CD14-positive monocyte (primary cell): ENCODE results near the gene SEC16A. TPM values are rescaled to one million over a fixed set of nuclear protein-coding genes. Genes with fewer than 3 reads are reported as not detected.

Experiments used
- DNase-seq, 3 donors: peaks; one replicate each; pipeline ENCODE4 v3.0.0-alpha.2; 2011 to 2022
- H2AFZ ChIP-seq: 2 replicates; pipeline ENCODE4 v1.6.0; 2012; ENCODE audit warnings: mild to moderate bottlenecking, low read depth, low read length, inconsistent platforms; ENCODE audit not compliant: insufficient read depth, poor library complexity, severe bottlenecking
- H3K27ac ChIP-seq, 2 donors: 1 replicate in 1 of 2; 2 replicates in 1 of 2; pipeline ENCODE4 v1.5.1; 2012 to 2013; ENCODE audit warnings: low read length in 2 of 2, control low read depth in 1 of 2, inconsistent platforms in 1 of 2, low read depth in 1 of 2, mild to moderate bottlenecking in 1 of 2
- H3K27me3 ChIP-seq, 2 donors: one replicate each; pipeline versions ENCODE4 v1.6.0 to v1.6.1; 2011 to 2013; ENCODE audit warnings: low read length in 2 of 2; ENCODE audit not compliant: control insufficient read depth in 2 of 2, insufficient read depth in 2 of 2
- H3K36me3 ChIP-seq, 2 donors: replicated peaks in 1 of 2; 1 replicate in 1 of 2; 2 replicates in 1 of 2; pipeline versions ENCODE4 v1.5.1 to v1.6.1; 2012 to 2013; ENCODE audit warnings: low read length in 2 of 2, control low read depth in 1 of 2, inconsistent platforms in 1 of 2, mild to moderate bottlenecking in 1 of 2; ENCODE audit not compliant: insufficient read depth in 2 of 2, control insufficient read depth in 1 of 2
- H3K4me1 ChIP-seq, 2 donors: 1 replicate in 1 of 2; 2 replicates in 1 of 2; pipeline versions ENCODE4 v1.5.1 to v1.6.1; 2012 to 2013; ENCODE audit warnings: low read length in 2 of 2, control low read depth in 1 of 2, inconsistent platforms in 1 of 2, mild to moderate bottlenecking in 1 of 2, moderate library complexity in 1 of 2; ENCODE audit not compliant: insufficient read depth in 2 of 2, control insufficient read depth in 1 of 2
- H3K4me2 ChIP-seq: replicated peaks from 2 replicates; pipeline ENCODE3; 2012; ENCODE audit warnings: low read length, moderate library complexity, mild to moderate bottlenecking; ENCODE audit not compliant: poor library complexity, severe bottlenecking; ENCODE audit errors: extremely low read depth
- H3K4me3 ChIP-seq, 3 experiments: fragments of 200-600 bp in 1 of 3; sonication (generic) in 1 of 3; replicated peaks in 1 of 3; 1 replicate in 2 of 3; 2 replicates in 1 of 3; pipeline ENCODE4 v1.5.1; 2011 to 2013; ENCODE audit warnings: low read length in 3 of 3, mild to moderate bottlenecking in 3 of 3, control low read depth in 2 of 3, low read depth in 2 of 3, inconsistent platforms in 1 of 3, moderate library complexity in 1 of 3
- H3K79me2 ChIP-seq: 2 replicates; pipeline ENCODE4 v1.6.0; 2012; ENCODE audit warnings: mild to moderate bottlenecking, control low read depth, inconsistent platforms, low read length, moderate library complexity; ENCODE audit not compliant: insufficient read depth
- H3K9ac ChIP-seq: 2 replicates; pipeline ENCODE4 v1.6.0; 2017; ENCODE audit warnings: low read length, mild to moderate bottlenecking; ENCODE audit not compliant: insufficient read depth, poor library complexity, severe bottlenecking
- H3K9me3 ChIP-seq, 2 donors: replicated peaks in 1 of 2; 1 replicate in 1 of 2; 2 replicates in 1 of 2; pipeline versions ENCODE4 v1.5.1 to v1.6.1; 2012 to 2013; ENCODE audit warnings: low read length in 2 of 2, control low read depth in 1 of 2; ENCODE audit not compliant: control insufficient read depth in 1 of 2, insufficient read depth in 1 of 2
- H4K20me1 ChIP-seq: 2 replicates; pipeline ENCODE4 v1.6.0; 2012; ENCODE audit warnings: mild to moderate bottlenecking, low read length, control low read depth, moderate library complexity; ENCODE audit not compliant: insufficient read depth
- H3K27ac Mint-ChIP-seq, 7 donors: one replicate each; pipeline ENCODE4 v1.8.0; 2020; ENCODE audit warnings: mild to moderate bottlenecking in 7 of 7, mixed read lengths in 7 of 7, moderate library complexity in 6 of 7, inconsistent platforms in 2 of 7
- H3K27me3 Mint-ChIP-seq, 3 donors: one replicate each; pipeline ENCODE4 v1.8.0; 2021 to 2022; ENCODE audit warnings: low read depth in 3 of 3, mild to moderate bottlenecking in 3 of 3, mixed read lengths in 3 of 3, moderate library complexity in 3 of 3, inconsistent platforms in 1 of 3
- H3K36me3 Mint-ChIP-seq, 2 donors: one replicate each; pipeline ENCODE4 v1.8.0; 2020; ENCODE audit warnings: mixed read lengths in 2 of 2, inconsistent platforms in 1 of 2, mild to moderate bottlenecking in 1 of 2
- H3K4me1 Mint-ChIP-seq: one replicate; pipeline ENCODE4 v1.8.0; 2020; ENCODE audit warnings: mild to moderate bottlenecking, mixed read lengths
- H3K4me3 Mint-ChIP-seq, 2 donors: one replicate each; pipeline ENCODE4 v1.8.0; 2020; ENCODE audit warnings: mild to moderate bottlenecking in 2 of 2, mixed read lengths in 2 of 2, moderate library complexity in 1 of 2
- H3K9me3 Mint-ChIP-seq, 7 donors: one replicate each; pipeline ENCODE4 v1.8.0; 2020 to 2022; ENCODE audit warnings: mixed read lengths in 7 of 7, mild to moderate bottlenecking in 6 of 7, moderate library complexity in 6 of 7, inconsistent platforms in 2 of 7
- CTCF ChIP-seq: fragments of 200-600 bp; IDR thresholded peaks from one replicate; pipeline ENCODE4 v1.8.0; 2022; ENCODE audit warnings: antibody characterized with exemption, mild to moderate bottlenecking
- WGBS: methylation state at CpG from one replicate; pipeline ENCODE4 v1.1.5; 2013; ENCODE audit warnings: missing lambda C conversion rate; ENCODE audit not compliant: insufficient coverage; 5-methylcytosine and 5-hydroxymethylcytosine counted together
- intact Hi-C, 2 donors: fragments of 100-400 bp; cut with micrococcal nuclease; formaldehyde crosslinking; loops; one replicate each; pipeline versions ENCODE4 v1.15.0 to v1.15.1; 2023
- polyA plus RNA-seq, 3 donors: library from polyadenylated mRNA; depleted of rRNA in 1 of 3; unstranded in 2 of 3; stranded (reverse) in 1 of 3; fragments of 300-500 nt in 2 of 3; fragments of >200 nt in 1 of 3; fragmentation: Illumina TruSeq in 2 of 3; gene quantifications; 1 replicate in 2 of 3; 2 replicates in 1 of 3; pipeline ENCODE4 v1.2.3, GENCODE V29; 2012 to 2021

Gene SEC16A
- polyA plus RNA-seq, 3 donors = 11.1 to 36.8 (median 19.1) TPM

- H3K4me3 Mint-ChIP-seq = no peak overlapping the region
- H4K20me1 ChIP-seq = peaks cover 82% of the 10 kb centered on the region
- no peaks in the 10 kb centered on the region for H3K27me3 ChIP-seq
- no peak for DNase-seq
- H3K27ac Mint-ChIP-seq = no peak overlapping the region
- no peak overlapping the region for H2AFZ ChIP-seq
- no peaks in the 10 kb centered on the region for H3K4me1 Mint-ChIP-seq
- no peak overlapping the region for H3K4me2 ChIP-seq
- no peaks in the 10 kb centered on the region for H3K9me3 ChIP-seq
- H3K27me3 Mint-ChIP-seq = peaks cover 0 to 5% (median 2%) of the 10 kb centered on the region in 3 donors
- H3K36me3 ChIP-seq = peaks cover 94 to 100% of the 10 kb centered on the region in 2 donors
- WGBS = 96% methylated on average over 28 of the region's 28 CpGs
- H3K36me3 Mint-ChIP-seq = peaks cover 65 to 91% of the 10 kb centered on the region in 2 donors
- H3K4me3 ChIP-seq = no peak overlapping the region
- no peak overlapping the region for H3K9ac ChIP-seq
- no peaks in the 10 kb centered on the region for H3K9me3 Mint-ChIP-seq
- TF ChIP-seq CTCF = no peak
- H3K4me1 ChIP-seq = no peaks in the 10 kb centered on the region
- H3K79me2 ChIP-seq = peaks cover 4% of the 10 kb centered on the region
- intact Hi-C loops = no loop called here
- no peak overlapping the region for H3K27ac ChIP-seq
These were observed 32.4 kb upstream of the SEC16A start for GRCh38 chr9:136515276-136515675.

GRCh38 chr9:136514022-136514714 is 31.3 kb upstream of the SEC16A start:
- H3K9me3 ChIP-seq = no peaks in the 10 kb centered on the region
- H3K27ac ChIP-seq = no peak overlapping the region
- H3K4me1 ChIP-seq = no peaks in the 10 kb centered on the region
- no peaks in the 10 kb centered on the region for H3K79me2 ChIP-seq
- no peak overlapping the region for H3K9ac ChIP-seq
- WGBS = 93% methylated on average over 29 of the region's 29 CpGs
- no peaks in the 10 kb centered on the region for H3K27me3 ChIP-seq
- peaks cover 98 to 100% of the 10 kb centered on the region in 2 donors for H3K36me3 ChIP-seq
- no peak for TF ChIP-seq CTCF
- intact Hi-C loops = no loop called here
- DNase-seq = no peak
- no peak overlapping the region for H3K27ac Mint-ChIP-seq
- H3K4me1 Mint-ChIP-seq = no peaks in the 10 kb centered on the region
- no peak overlapping the region for H2AFZ ChIP-seq
- H3K4me3 Mint-ChIP-seq = no peak overlapping the region
- H3K9me3 Mint-ChIP-seq = no peaks in the 10 kb centered on the region
- H4K20me1 ChIP-seq = peaks cover 92% of the 10 kb centered on the region
- H3K36me3 Mint-ChIP-seq = peaks cover 63 to 94% of the 10 kb centered on the region in 2 donors
- H3K4me3 ChIP-seq = no peak overlapping the region
- no peak overlapping the region for H3K4me2 ChIP-seq
- peaks cover 0 to 5% (median 2%) of the 10 kb centered on the region in 3 donors for H3K27me3 Mint-ChIP-seq
